ENCODE measurements around the gene SEC61B.

DNA sequence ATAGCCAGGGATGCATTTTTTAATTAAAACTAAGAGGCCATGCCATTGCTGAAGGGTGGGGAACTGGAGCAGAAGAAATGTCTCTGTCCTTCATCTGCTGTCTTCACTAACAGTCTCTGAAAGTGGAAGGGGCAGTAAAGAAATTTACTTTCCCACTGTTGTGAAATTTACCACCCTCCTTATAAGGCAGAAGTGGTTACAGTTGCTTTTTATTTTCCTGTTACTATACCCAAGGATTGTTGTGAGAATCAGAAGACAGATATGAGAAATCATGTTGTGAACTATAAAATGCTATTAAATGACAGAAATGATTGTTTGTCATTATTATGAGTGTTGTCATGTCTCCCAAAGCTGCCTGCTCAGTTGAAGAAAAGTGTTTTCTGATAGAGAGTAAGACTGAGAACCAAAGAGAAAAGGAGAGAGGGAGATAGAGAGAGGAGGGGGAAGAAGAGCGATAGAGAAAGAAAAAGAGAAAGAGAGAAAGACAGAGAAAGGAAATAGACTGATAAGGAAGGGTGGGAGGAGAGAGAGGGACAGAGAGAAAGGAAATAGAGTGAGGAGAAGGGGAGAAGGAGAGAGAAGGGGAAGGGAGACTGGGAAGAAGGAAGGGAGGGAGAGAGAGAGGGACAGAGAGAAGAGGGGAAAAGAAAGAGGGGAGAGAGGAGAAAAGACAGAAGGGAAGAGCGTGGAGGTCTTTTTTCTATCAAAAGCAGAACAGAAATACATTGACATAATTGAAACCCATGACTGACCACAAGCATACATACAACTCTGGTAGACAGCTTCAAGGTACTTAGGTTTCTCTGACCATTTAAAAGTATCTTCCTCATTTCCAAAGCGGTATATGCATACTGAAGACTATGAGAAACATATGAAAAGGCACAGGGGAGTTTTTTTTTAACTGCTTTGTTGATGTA is 22.5 kb downstream of the SEC61B start:
- TF ChIP-seq, protein P1, sequence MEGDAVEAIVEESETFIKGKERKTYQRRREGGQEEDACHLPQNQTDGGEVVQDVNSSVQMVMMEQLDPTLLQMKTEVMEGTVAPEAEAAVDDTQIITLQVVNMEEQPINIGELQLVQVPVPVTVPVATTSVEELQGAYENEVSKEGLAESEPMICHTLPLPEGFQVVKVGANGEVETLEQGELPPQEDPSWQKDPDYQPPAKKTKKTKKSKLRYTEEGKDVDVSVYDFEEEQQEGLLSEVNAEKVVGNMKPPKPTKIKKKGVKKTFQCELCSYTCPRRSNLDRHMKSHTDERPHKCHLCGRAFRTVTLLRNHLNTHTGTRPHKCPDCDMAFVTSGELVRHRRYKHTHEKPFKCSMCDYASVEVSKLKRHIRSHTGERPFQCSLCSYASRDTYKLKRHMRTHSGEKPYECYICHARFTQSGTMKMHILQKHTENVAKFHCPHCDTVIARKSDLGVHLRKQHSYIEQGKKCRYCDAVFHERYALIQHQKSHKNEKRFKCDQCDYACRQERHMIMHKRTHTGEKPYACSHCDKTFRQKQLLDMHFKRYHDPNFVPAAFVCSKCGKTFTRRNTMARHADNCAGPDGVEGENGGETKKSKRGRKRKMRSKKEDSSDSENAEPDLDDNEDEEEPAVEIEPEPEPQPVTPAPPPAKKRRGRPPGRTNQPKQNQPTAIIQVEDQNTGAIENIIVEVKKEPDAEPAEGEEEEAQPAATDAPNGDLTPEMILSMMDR (IDR thresholded peaks at IDR 0.05): no peak
- TF ChIP-seq POLR2A (IDR thresholded peaks at IDR 0.05) (no peak), EP300 (IDR thresholded peaks at IDR 0.05) (no peak)
